Duodenal mucosa (tissue), 2 donors: ENCODE data around the gene ARMC9.
"Not testable (repeated sequence)": the region's sequence is repeated elsewhere in the genome, so short reads cannot be mapped to it uniquely, and the experiment has no call there.

ENCODE experiments used
- H3K27ac ChIP-seq: one replicate; pipeline ENCODE4 v1.7.0; 2013; ENCODE audit warnings: low read depth, low read length
- H3K27me3 ChIP-seq, 2 donors: one replicate each; pipeline ENCODE4 v1.7.0; 2013; ENCODE audit warnings: low read length in 2 of 2, control low read depth in 1 of 2; ENCODE audit not compliant: insufficient read depth in 2 of 2, control insufficient read depth in 1 of 2
- H3K36me3 ChIP-seq, 2 donors: one replicate each; pipeline ENCODE4 v1.7.0; 2013; ENCODE audit warnings: low read length in 2 of 2, control low read depth in 1 of 2; ENCODE audit not compliant: insufficient read depth in 2 of 2, control insufficient read depth in 1 of 2
- H3K4me1 ChIP-seq, 2 donors: one replicate each; pipeline ENCODE4 v1.7.0; 2013; ENCODE audit warnings: low read length in 2 of 2, control low read depth in 1 of 2; ENCODE audit not compliant: insufficient read depth in 2 of 2, control insufficient read depth in 1 of 2
- H3K4me3 ChIP-seq, 2 donors: one replicate each; pipeline ENCODE4 v1.7.0; 2013; ENCODE audit warnings: low read length in 2 of 2, low read depth in 1 of 2
- H3K9ac ChIP-seq, 2 donors: one replicate each; pipeline ENCODE4 v1.7.0; 2013; ENCODE audit warnings: low read length in 2 of 2, low read depth in 1 of 2
- H3K9me3 ChIP-seq, 2 donors: one replicate each; pipeline ENCODE4 v1.7.0; 2013; ENCODE audit warnings: low read length in 2 of 2, control low read depth in 1 of 2; ENCODE audit not compliant: control insufficient read depth in 1 of 2

ARMC9 gene

GRCh38 chr2:231401101-231401500 is 202.7 kb downstream of the ARMC9 start:
- H3K27ac ChIP-seq, H3K9ac ChIP-seq, H3K27me3 ChIP-seq, H3K9me3 ChIP-seq, H3K4me3 ChIP-seq: not testable (repeated sequence)
- H3K4me1 ChIP-seq, result peaks cover 30 to 34% of the 10 kb centered on the region in 2 donors
- peaks cover 15% of the 10 kb centered on the region in 2 donors for H3K36me3 ChIP-seq

- H3K4me1 ChIP-seq, result peaks cover 24 to 26% of the 10 kb centered on the region in 2 donors
- H3K36me3 ChIP-seq, H3K27ac ChIP-seq, H3K4me3 ChIP-seq, H3K9ac ChIP-seq, H3K9me3 ChIP-seq, H3K27me3 ChIP-seq: not testable (repeated sequence)
Measured at GRCh38 chr2:231403421-231404182, 205.2 kb downstream of the ARMC9 start.

GRCh38 chr2:231404183-231404578 is 205.8 kb downstream of the ARMC9 start:
- H3K36me3 ChIP-seq, H3K27ac ChIP-seq, H3K27me3 ChIP-seq, H3K4me3 ChIP-seq, H3K9ac ChIP-seq, H3K9me3 ChIP-seq: not testable (repeated sequence)
- H3K4me1 ChIP-seq, result peaks cover 18 to 20% of the 10 kb centered on the region in 2 donors

- not testable (repeated sequence) for H3K27ac ChIP-seq, H3K27me3 ChIP-seq, H3K9me3 ChIP-seq, H3K9ac ChIP-seq, H3K4me3 ChIP-seq, H3K36me3 ChIP-seq
- H3K4me1 ChIP-seq, result peaks cover 6 to 13% of the 10 kb centered on the region in 2 donors
Measured at GRCh38 chr2:231405601-231406367, 207.4 kb downstream of the ARMC9 start.

GRCh38 chr2:231407686-231408085 is 209.3 kb downstream of the ARMC9 start:
- peaks cover 9 to 22% of the 10 kb centered on the region in 2 donors for H3K4me1 ChIP-seq
- not testable (repeated sequence) for H3K27ac ChIP-seq, H3K36me3 ChIP-seq, H3K9me3 ChIP-seq, H3K4me3 ChIP-seq, H3K9ac ChIP-seq, H3K27me3 ChIP-seq

- not testable (repeated sequence) for H3K4me3 ChIP-seq, H3K36me3 ChIP-seq, H3K9me3 ChIP-seq, H3K27ac ChIP-seq, H3K27me3 ChIP-seq, H3K9ac ChIP-seq
- peaks cover 11 to 24% of the 10 kb centered on the region in 2 donors for H3K4me1 ChIP-seq
Measured at GRCh38 chr2:231408304-231408703, 209.9 kb downstream of the ARMC9 start.

DNA sequence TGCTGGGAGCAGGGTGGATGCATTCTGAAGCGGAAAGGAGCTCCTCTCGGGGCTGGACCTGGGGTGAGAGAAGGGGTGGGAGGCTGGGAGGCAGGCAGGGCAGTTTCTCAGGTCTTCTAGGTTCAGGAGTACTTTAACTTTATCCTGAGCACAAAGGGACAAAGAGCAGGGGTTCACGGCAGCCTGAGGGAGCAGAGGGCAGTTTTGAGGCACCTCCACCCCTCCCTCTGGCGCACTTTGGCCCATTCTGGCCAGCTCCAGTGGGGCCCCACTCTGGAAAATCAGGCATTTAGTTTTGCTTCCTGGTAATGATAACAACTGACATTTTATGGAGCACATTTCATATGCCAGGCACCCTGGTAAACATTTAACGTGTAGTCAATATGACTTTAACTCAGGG is 211.3 kb downstream of the ARMC9 start:
- Histone ChIP-seq H3K4me3 (no peak overlapping the region), H3K9me3 (peaks cover 5 to 9% of the 10 kb centered on the region in 2 donors), H3K27ac (peak overlapping the region; percentile 15), H3K4me1 (peaks cover 15 to 29% of the 10 kb centered on the region in 2 donors), H3K27me3 (no peaks in the 10 kb centered on the region), H3K36me3 (no peaks in the 10 kb centered on the region), H3K9ac (peak overlapping the region in 1 of 2 donors; percentile 40)

DNA sequence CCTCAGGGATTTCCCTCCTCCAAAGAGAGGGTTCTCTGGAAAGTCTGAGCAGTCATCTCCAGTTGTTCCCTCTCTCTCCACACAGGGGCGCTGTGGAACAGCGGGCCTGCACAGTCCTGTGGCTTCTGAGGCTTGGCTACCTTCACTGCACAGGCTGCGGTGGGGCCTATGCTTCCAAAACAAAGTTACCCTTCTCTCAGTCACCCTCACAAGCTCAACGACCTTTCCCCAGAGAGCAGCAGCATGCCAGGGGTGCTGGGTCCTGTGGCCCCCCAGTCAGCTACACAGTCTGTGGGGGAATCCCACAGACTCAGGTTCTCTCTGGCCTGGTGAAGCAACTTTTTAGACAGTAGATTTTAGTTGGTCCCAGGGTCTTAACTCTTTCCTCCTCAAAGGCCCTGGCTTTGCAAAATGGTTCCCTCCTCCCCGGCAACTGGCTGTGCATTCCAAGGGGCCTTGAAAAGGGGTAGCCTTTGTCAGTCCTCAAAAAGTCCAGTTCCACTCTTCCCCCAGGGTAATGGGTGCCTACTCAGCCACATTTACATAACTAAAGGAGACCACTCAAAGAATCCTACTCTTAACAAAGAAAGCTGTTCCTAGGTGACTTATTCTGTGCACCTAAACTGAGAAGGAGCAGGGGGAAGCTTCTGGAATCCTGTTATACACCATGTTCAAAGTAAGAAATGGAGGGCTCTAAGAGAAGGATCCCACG is 212.0 kb downstream of the ARMC9 start:
- H3K4me1 ChIP-seq, result peaks cover 20 to 36% of the 10 kb centered on the region in 2 donors
- no peaks in the 10 kb centered on the region for H3K27me3 ChIP-seq
- peak overlapping the region; percentile 7 to 30 for H3K4me3 ChIP-seq
- no peak overlapping the region for H3K9ac ChIP-seq
- H3K27ac ChIP-seq, result no peak overlapping the region
- H3K36me3 ChIP-seq, result no peaks in the 10 kb centered on the region
- H3K9me3 ChIP-seq, result peaks cover 5 to 9% of the 10 kb centered on the region in 2 donors

DNA sequence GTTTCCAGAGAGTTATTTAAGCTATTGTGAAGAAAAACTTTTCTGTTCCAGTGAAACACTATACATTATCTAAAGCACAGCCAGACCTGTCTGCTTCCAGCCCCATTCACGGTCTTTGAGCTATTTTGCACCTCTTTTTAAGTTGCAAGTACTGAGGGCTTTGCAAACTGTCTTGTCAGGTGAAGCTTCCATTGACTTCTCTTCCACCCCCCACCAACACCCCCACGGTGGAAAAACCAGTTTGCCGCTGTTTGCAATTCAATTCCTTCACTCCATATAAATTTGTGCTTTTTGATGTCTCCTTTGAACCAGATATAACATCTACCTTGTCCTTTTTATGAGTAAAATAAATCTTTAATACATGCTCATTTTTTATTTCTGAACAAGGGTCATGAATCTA is 212.8 kb downstream of the ARMC9 start:
- Histone ChIP-seq H3K9ac (no peak overlapping the region), H3K27ac (no peak overlapping the region), H3K27me3 (no peaks in the 10 kb centered on the region), H3K4me3 (peak overlapping the region in 1 of 2 donors; percentile 66), H3K4me1 (peaks cover 15 to 35% of the 10 kb centered on the region in 2 donors), H3K9me3 (peaks cover 5 to 9% of the 10 kb centered on the region in 2 donors), H3K36me3 (no peaks in the 10 kb centered on the region)
